ENCODE measurements around the gene FNDC3A.
"Not testable (repeated sequence)": the region's sequence is repeated elsewhere in the genome, so short reads cannot be mapped to it uniquely, and the experiment has no call there.

FNDC3A gene

GRCh38 chr13:49029570-49029969 is 53.9 kb downstream of the FNDC3A start:
- DNase-seq: no peak

GRCh38 chr13:49030213-49030612 is 54.5 kb downstream of the FNDC3A start:
- no peak for DNase-seq

DNA sequence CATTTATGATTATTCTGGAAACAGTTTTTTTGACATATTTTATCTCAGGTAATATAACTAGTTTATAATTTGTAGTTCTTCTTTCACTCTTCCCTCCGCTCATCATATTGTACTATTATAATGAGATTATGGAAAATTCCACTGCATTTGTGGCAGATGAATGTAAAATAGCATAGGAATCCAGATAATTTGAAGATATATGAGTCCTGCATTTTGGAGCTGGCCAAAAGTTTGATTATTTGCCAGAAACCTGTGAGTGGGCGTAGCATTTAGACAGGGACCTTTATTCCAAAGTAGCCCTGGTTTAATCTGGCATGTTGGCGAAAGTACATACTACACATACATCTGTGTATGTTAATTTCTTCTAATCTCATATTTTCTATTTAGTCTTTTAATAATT is 65.2 kb downstream of the FNDC3A start:
- DNase-seq: no peak

GRCh38 chr13:49042476-49042875 is 66.8 kb downstream of the FNDC3A start:
- no peak for DNase-seq

DNA sequence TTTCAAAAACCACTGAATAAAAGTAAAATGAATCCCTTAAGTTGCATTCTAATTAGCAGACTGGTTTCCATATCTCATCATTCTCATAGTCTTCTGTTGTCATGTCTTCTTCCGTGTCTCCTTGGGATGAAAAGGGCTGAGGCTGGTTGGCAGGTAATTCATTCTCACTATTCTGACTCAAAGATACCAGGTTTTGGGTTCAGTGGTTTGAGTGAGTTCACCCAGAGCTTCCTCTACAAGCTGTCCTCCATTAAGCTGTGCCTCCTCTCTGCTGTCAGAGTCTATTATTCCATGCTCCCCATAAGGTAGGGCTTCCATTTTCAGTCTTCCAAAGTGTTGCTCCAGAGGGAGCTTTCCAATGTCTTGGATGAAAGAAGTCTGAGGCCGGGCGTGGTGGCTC is 68.3 kb downstream of the FNDC3A start:
- no peak for DNase-seq

DNA sequence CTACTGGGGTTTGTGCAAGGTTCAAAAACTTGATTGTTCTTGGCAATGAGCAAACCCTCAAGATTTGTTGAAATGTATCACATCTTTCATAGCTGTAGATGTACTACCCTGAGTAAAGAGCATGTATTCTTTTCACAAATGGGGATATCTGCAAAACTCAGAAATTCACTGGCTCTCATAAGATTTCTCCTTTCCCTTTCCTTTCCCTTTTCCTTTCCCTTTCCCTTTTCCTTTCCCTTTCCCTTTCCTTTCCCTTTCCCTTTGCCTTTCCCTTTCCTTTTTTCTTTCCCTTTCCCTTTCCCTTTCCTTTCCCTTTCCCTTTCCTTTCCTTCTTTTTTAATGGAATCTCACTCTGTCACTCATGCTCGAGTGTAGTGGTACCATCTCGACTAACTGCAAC is 69.1 kb downstream of the FNDC3A start:
- DNase-seq: no peak

GRCh38 chr13:49046002-49046401 is 70.3 kb downstream of the FNDC3A start:
- DNase-seq: no peak

GRCh38 chr13:49046519-49046918 is 70.8 kb downstream of the FNDC3A start:
- no peak for DNase-seq

- no peak for DNase-seq
Measured at GRCh38 chr13:49052813-49053212, 77.1 kb downstream of the FNDC3A start.

DNA sequence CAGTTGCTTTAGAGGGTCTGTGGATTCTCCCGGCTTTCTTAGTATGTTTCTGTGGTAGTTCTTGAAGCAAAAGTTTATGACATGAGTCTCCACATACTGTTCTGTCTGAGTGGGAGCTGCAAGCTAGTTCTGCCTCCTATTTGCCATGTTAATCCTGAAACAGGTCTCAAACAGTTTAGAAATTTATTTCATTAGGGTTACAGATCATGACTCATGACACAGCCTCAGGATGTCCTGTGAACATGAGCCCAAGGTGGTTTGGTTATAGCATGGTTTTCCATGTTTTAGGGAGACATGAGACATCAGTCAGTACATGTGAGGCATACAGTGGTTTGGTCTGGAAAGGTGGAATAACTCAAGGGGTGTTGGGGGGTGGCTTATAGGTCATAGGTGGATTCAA is 77.5 kb downstream of the FNDC3A start:
- no peak for DNase-seq

- no peak for DNase-seq
Measured at GRCh38 chr13:49053906-49054305, 78.2 kb downstream of the FNDC3A start.

DNA sequence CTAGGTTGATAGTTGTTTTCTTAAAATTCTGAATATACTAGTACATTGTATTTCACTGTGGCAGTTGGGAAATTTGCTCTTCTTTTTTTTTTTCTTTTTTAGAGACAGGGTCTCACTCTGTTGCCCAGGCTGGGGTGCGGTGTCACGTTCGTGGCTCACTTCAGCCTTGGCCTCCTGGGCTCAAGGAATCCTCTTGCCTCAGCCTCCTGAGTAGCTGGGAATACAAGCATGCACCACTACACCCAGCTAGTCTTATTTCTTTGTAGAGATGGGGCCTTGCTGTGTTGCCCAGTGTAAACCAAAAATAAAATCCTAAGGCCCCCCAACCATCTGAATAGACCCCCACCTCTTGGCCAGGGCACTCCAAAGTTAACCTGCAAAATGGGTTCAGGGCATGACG is 79.3 kb downstream of the FNDC3A start:
- no peak for DNase-seq

DNA sequence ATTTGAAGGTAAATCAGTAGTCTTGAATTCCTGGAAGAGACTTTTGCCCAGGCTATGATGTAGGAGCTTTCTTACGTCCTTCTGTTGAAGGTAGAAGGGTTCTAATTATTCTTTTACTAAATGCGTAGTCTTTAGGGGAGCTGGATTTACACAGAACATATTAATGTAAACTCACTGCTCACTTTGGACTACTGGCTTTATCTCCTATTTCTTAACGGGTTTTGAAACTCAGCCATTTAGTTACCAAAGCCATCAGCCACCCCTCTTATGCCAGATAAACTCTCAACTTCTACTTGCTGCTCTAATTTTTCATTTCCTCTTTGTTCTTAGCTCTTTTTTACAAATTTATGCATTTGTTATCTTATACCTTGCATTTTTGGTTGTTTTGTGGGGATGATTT is 81.5 kb downstream of the FNDC3A start:
- DNase-seq: no peak

DNA sequence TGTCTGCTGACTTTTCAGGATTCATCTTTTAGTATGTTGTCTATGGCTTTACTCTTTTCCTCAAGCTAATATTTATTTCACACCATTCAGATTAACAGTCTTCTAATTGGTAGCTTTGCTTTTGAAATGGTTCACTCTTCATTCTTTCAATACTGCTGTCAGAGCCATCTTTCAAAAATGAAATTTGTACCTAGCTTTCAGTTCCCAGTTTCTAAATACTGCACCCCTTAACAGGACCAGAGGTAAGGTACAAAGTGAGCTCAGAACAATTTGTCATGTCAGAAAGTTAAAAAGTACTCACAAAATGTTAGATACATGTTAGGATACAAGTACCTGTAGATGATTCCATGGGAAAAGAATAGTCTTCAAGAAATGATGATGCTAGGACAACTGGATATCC is 83.0 kb downstream of the FNDC3A start:
- DNase-seq: no peak

DNA sequence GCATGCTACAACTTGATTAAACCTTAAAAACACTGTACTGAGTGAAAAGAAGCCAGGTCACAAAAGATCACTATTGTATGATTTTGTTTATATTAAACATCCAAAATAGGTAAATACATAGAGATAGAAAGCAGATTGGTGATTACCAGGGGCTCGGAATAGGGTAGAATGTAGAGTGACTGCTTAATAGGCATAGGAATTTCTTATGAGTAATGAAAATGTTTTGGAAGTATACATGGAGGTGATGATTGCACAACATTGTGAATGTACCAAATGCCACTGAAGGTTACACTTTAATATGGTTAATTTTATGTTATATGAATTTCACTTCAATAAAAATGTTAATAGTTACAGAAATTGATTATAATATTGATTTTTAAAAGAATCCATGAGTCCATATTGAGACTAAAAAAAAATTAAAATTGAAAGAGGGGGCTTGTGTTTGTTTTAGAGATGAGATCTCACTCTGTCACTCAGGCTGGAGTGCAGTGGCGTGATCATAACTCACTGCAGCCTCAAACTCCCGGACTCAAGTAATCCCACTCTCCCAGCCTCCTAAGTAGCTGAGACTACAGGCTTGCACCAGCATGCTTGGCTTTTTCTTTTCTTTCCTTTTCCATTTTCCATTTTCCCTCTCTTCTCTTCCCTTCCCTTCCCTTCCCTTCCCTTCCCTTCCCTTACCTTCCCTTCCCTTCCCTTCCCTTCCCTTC is 85.1 kb downstream of the FNDC3A start:
- no peak for DNase-seq

DNA sequence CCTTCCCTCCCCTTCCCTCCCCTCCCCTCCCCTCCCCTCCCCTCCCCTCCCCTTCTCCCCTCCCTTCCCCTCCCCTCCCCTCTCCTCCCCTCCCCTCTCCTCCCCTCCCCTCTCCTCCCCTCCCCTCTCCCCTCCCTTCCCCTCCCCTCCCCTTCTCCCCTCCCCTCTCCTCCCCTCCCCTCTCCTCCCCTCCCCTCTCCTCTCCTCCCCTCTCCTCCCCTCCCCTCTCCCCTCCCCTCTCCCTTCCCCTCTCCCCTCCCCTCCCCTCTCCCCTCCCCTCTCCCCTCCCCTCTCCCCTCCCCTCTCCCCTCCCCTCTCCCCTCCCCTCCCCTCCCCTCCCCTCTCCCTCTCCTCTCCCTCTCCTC is 85.7 kb downstream of the FNDC3A start:
- not testable (repeated sequence) for DNase-seq

DNA sequence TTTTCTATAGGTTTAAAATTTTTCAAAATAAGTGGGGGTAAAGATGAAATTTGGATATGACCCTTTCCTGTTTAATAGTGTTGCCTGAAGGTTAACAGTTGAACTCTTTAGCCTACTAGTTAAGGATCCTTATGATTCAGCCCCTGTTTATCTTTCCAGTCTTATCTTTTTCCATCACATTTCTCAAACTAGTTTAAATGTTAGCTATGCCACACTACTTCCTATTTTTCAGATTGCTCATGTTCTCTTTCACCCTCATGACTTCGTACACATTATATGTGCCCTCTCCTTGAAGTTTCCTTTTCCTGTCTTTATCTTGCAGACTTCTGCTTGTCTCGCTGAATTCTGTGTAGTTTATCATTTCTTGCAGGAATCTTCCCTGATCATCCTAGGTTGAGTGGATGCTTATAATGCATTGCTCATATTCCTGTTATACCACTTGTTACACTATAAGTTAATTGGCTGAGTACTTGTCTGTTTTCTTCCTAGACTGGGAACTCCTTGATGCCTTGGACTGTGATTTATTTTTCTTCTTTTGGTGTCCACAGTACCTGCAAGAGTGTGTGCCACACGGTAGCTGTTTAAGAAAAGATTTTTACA is 86.7 kb downstream of the FNDC3A start:
- no peak for DNase-seq

DNA sequence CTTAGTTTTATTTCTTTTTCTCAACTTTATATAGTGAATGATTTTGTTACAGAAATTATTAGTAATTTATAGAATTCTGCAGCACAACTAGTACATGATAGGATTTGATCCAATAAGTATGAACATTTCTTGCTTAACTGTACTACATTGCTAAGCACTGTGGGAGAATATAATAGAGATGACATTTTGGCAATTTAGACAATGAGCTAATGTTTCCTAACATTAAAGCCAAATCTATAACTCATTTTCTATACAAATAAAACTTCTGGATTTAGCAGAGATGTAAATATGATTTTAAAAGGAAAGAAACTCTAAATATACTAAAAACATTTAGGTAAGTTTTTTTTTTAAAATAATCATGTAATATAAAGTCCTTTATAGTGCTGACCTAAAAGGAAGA is 87.3 kb downstream of the FNDC3A start:
- no peak for DNase-seq

DNA sequence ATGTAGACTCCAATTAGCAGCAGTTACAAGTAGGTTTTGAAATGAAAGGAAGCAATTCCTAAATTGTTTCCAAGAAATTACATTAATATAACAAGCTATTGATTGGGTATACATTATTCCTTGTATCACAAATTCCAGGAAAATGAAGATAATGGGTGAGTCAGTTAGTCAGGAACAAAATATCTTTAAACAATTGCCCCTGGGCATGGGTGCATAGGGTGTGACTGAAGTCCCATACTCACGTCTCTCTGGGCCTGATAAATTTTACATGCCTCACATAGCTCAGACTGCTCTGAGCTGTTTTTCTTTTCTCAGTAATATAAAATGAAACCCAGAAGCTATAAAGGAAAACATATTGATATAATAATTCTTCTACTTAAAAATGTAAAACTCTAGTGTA is 87.8 kb downstream of the FNDC3A start:
- DNase-seq: no peak

DNA sequence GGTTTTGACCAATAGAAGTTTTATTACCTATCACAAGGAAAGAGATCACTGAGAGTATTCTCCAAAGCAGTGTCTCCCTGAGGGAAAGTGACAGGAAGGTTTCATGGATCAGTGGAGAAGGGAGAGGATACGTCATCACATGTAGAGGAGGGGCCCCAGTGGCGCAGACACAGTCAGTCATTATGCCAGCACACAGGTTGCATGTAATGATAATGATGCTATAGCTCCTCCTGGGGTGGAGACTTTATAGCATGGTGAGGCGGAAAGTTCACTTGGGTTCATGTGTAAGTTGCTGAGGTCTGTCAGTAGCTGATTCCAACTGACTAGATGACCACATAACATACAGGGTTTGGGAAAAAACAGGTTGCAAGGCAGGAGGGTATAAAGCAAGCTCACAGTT is 88.8 kb downstream of the FNDC3A start:
- no peak for DNase-seq

GRCh38 chr13:49066856-49067255 is 91.1 kb downstream of the FNDC3A start:
- DNase-seq: no peak

DNA sequence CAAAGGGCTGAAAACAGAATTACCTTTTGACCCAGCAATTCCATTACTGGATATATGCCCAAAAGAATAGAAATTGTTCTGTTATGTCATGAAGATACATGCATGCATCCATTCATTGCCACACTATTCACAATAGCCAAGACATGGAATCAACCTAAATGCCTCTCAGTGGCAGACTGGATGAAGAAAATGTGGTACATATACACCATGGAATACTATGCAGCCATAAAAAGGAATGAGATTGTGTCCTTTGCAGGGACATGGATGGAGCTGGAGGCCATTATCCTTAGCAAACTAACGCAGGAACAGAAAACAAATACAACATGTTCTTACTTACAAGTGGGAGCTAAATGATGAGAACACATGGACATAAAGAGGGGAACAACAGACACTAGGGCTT is 92.8 kb downstream of the FNDC3A start:
- not testable (repeated sequence) for DNase-seq

- DNase-seq: not testable (repeated sequence)
Measured at GRCh38 chr13:49070021-49070420, 94.3 kb downstream of the FNDC3A start.
